HTERT RPE-1 (cell line): ENCODE measurements around the gene RNASE8.

Source experiments
- in situ Hi-C: fragments of 300-500 bp; cut with MboI; formaldehyde crosslinking; loops from 4 replicates; pipeline ENCODE4 v1.14.3; 2020; ENCODE audit warnings: low sequenced_read_pairs

RNASE8 gene

DNA sequence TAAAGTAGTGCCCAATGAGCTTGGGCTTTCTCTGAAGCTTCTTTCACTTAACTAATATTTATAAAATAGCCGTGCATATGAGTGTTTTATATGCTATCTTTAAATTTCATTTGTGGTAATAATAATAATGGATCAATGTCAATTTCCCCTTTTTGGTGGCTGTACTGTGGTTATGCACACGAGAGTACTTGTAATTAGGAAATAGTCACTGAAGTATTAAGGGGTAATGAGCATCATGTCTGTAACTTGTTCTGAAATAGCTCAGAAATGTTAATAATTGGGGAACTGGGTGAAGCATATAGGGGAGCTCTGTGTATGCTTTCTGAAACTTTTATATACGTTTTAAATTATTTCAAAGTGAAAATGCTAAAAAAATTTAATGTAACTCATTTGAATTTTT, 7.0 kb upstream of the RNASE8 start:
- in situ Hi-C loops: no loop called here

DNA sequence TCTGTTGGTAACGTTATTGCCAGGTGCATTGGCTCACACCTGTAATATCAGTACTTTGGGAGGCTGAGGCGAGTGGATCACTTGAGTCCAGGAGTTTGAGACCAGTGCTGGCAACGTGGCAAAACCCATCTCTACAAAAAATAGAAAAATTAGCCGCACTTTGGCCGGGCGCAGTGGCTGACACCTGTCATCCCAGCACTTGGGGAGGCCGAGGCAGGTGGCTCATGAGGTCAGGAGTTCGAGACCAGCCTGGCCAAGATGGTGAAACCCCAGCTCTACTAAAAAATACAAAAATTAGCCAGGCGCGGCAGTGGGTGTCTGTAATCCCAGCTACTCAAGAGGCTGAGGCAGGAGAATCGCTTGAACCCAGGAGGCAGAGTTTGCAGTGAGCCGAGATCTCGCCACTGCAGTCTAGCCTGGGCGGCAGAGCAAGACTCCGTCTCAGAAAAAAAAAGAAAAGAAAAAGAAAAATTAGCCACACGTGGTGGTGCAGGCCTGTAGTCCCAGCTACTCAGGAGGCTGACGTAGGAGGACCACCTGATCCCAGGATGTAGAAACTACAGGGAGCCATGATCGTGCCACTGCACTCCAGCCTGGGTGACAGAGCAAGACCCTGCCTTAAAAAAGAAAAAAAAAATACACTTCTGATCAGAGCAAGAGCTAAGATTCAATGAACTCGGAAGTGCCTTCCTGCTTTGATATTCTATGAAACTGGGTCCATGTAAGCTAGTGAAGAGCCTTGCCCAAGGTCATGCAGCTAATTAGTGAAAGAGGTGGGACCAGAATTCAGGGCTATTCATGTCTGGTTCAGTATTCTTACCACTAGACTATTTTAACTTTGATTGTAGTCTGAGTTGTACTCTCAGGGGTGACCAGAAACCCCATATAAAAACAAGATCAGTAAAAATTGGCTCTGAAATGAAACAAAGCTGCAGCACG, 4.2 kb upstream of the RNASE8 start:
- in situ Hi-C loops: no loop called here

DNA sequence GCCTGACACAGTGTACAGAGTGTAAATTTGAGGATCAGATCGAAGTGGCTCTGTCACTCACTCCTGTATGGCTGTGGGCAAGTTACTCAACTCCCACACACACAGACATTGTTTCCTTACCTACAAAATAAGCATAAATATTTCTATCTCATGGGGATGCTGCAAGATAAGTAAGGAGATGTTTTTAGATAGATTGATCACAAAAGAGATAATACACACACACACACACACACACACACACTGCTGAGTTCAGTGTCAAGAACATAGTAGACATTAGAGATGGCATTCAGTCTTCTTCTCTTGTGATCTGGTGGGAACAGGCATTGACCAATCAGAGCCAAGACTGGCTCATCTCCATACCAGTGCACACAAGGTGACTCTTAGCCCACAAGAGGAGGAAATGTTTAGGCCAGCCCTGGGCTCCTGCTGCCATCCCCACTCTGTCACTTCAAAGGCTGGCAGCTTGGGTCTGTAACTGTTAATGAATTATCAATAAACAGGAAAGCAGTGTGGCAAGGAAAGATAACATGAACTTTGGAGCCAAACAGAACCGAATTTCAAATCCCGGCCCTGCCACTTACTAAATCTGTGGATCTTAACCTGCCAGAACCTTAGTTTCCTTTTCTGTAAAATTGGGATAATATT, 3.4 kb upstream of the RNASE8 start:
- in situ Hi-C loops: no loop called here

DNA sequence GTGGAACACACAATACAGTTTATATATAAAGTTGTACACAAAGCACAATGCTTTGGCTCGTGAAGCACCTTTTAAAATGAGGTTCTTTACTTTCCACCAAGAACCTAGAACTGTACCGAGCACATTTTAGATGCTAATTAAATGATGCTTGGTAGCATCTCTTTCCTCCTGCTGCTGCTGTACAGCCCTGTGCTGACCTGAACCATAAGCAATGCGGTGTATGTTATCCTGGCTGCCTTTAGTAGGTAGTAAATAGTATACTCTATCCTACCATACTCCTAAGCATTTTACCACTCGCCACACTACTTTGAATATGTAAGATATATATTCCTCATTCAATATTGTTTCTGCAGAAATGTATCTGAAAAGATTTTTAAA, 2.9 kb upstream of the RNASE8 start:
- in situ Hi-C loops: no loop called here

DNA sequence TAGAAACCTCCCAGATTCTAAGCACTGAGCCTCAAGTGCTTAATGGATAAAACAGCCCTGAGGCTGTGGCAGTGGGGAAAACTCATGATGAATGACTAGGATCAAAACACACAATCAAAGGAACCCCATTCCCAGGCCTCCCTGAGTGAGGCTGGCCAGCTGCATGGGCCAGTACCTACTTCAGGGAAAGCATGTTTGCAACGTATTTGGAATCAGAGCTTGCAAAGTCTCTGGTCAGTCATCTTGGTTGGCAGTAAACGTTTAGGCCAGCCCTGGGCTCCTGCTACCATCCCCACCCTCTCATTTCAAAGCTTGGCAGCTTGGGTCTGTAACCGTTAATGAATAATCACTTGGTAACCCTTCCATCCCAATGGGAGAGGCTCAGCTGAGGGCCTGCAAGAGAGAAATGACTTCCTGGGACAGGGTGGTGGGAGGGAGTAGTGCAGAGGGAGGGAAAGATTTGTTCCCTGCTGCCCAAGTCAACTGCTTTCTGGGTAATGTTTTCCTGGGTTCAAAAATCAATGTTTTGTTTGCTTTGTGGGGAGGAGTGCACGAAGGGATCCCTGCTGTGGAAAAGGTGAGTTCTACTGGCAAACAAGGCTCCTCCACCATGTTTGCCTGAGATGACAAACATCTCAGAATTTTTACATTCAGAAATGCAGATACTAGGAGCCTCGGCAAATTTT, 2.0 kb upstream of the RNASE8 start:
- in situ Hi-C loops: no loop called here

DNA sequence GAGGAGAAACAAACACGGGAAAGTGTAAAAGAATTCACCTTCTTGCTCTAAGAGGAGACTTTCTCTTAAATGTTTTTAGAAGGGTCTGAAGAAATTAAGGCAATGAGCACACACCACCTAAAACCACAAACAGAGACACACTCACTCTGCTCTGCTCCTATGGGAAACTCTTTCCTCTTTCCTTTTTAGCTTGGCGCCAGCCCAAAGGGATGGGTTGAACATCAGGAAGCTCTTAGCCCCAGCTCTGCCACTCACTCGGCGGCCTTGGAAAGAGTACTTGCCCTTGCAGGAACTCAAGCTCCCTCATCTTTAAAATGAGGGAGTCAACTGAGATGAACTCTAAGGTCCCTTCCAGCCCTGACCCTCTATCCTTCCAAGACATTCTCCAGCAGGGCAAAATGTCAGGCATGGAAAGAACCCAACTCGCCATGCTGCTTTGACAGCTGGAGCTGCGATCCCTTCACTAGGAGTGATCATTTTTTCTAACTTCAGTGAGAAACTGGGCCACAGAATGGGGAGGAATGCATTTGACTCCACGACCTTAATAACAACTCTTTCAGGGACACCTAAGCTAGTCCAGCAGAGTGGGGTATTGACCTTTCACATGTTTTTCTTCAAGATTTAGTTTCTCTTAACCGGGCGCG, 980 bp upstream of the RNASE8 start:
- in situ Hi-C loops: no loop called here

DNA sequence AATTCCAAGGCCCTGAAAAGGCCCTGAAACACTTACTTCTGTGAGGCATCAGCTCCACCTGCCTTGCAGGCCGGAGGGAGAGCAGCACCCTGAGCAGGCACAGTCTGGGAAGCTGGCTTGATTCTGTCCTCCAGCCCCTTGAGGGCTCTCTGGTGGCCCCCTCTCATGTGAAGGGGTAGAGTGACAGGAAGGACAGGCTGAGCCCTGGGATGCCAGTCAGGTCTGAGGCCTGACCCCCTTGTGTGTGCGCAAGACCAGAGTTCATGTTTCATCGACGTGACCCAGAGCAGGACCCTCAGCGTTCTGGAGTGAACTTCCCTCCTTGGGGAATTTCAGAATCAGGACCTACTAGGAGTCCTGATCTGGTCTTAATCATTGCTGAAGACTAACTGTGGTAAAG, 1.3 kb downstream of the RNASE8 start:
- in situ Hi-C loops: no loop called here

DNA sequence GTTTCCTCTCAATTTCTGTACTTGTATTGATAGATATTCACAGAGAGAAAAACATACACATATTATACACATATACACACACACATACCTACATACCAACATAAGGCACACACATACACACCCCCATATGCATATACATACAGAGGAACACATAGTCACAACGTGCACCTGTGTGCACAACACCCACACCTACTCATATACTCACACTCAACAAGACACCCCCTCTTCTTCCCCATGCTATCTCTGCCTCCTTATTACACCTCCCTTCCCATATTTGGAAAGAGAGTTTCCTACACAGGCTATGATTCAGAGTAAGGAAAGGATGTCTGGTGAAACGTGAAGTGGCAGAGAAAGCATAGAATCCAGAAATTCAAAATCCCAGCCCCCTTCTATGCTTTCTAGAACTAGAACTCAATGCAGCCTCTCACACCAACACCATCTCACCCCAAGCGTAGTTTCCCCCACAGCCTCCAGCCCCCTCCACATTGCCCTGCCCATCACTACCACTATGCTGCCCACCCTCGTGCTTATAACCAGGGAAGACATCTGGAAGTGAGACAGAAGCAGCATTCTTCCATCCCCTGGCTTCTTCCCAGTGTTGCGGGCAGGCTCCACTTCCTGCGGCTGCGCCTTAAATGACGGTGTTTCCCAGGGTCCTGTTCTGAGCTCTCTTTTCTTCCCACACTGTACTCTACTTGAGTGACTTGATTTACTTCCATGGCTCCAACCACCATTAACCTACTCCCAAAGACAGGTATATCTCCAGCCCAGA, 2.4 kb downstream of the RNASE8 start:
- in situ Hi-C loops: no loop called here

DNA sequence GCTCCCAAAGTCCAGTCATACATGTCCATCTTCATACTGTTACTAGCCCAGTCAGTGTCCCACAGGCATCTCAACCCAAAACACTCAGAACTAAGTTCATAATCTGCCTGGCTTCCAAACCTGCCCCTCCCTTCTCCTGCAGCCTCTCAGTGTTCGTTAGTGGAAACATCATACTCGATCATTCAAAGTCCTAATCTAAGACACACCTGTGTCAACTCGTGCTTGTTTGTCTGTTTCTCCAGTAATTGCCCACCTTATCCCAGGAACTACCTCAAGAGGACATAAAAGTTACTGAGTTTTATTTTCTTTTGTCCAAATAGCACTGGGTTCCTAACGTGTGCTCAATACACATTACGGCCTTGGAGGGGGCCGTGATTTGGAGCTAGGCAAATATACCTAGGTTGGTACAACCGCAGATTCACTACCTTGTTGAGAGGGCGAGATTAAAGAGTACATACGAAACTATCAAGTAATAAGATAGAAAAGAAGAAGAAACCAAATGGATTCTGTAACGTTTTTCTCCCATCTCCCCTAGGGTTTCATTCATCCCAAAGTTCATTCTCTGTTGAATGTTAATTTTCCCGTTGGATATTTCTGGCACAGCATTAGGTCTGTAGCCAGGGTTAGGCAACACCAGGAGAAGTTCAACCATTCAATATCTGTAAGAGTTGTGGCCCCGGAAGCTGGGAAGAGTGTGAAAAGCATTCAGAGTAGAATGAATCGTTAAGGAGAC, 3.2 kb downstream of the RNASE8 start:
- in situ Hi-C loops: no loop called here

DNA sequence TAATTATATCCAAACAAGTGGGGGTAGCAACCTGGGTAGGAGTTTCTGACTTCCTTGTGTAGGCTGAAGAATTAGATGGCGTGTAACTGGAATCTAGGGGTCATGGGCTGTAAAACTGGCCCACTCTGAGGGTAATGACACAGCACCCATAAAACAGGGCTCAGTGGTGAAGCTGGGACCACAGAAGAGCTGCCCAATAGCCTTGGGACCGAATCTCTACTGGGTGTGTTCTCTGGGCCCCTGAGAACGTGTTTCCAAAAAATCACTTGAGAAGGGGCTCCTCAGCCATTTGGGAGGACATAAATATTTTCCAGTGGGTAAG, 3.7 kb downstream of the RNASE8 start:
- in situ Hi-C loops: no loop called here

DNA sequence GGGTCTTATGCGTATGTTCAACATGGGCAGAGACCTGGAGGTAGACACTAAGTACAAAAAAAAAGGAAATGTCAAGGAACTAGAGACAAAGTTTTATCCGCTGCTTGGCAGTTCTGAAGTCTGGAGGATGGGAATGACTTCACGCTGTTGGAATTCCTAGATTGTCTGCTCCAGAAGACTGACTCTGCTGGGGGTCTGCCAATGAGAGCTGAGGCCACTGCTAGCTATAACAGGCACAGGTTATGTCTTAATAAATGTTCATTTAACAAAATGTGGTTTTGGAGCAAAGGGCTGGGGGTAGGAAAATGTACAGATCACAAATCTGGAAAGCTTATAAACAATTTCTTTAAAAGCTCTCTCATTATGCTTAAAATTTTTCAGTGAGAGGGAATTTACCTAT, 5.9 kb downstream of the RNASE8 start:
- in situ Hi-C loops: no loop called here

DNA sequence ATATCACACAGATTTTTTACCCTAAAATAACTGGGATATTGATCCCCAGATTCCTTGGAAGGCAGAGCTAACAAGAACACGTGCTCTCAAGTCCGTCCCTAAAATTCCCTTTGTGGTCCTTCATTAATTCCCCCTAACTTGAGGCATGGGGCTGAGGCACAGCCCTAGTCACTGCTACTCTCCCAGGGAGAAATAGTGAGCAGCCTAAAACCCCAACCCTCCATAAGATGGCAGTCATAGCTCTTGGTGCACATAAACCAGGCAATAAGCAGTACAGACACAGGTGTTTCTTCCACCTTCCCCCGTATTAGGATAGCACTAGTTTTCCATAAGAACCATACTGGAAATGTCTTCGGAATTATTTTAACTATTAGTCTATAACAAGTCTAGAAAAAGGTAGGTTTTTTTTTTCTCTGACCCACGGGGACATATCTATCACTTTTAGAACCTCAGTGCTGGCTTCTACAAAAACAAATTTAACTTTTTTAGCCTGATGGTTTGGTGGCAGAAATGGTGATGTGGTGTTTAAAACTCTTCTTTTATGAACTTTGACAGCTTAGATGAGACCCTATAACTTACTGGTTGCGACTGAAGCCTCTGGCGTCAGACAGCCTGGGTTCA, 9.4 kb downstream of the RNASE8 start:
- in situ Hi-C loops: no loop called here

DNA sequence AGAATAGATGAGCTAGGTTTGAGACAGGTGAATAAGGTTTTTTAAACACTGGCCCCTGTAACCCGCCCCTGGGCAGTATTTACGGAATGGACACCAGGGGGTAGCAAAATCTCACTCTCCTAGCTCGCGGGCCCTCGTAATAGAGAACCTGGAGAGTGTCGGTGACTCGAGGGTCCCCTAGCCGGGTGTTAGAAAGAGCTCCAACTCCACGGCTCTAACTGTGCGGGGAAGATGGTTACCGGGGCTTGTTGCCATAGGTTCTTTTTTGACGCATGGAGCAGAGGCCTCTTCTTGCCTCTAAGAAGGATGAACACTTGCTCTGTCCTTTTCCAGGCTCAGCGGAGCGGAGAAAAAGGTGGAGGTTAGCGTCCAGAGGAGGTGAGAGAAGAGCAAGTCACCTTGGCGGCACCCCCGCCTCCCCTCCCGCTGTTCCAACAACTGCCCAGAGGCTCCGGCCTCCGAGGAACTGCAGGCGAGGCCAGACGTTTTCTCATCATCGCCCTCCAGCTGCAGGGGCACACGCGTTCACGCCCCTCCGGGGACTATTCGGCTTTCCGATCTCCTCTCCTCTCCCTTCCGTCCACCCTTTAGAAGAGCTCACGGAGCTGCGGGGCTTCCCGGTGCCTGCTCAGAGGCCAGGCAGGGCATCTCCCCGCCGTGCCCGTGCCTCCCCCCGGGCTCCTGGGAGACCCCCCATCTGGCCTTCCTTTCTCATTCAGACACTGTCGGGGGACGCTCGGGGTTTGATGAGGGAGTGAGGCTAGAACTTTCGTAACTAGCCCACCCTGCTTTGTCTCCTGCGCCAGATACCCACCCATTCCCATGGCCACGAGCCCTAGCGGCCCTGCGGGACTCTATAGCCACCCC, 11.1 kb downstream of the RNASE8 start:
- in situ Hi-C loops: no loop called here

DNA sequence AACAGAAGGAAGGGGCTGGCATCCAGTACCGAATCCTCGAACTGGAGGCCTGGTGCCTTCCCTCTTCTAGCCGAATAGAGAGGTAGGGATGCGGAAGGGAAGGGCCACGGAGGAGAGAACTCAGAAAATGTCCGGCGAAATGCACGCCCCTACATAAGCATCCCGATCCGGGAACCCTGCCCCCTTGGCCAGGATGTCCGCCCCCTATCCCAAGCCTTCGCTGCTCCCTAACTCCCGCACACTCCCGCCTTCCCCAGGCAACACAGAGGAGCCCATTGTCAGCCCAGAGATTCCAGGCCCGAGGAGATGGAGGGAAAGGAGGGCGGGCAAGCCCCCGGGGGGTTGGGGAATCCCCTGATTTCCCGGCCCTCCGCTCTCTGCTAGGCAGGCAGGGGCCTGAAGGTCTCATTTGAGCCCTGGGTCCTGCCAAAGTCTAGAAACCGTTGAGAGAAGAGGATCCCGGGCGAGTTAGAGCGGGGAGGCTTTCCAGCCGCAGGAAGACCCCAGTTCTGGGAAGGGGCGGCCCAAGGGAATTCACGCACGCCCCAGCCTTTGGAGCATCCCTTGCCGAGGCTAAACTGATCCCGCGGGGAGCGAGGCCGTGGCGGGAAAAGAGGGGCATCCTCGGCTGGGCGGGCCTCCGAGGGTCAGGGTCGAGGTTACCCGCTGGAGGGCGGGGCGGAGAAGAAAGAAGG, 11.9 kb downstream of the RNASE8 start:
- in situ Hi-C loops: no loop called here

DNA sequence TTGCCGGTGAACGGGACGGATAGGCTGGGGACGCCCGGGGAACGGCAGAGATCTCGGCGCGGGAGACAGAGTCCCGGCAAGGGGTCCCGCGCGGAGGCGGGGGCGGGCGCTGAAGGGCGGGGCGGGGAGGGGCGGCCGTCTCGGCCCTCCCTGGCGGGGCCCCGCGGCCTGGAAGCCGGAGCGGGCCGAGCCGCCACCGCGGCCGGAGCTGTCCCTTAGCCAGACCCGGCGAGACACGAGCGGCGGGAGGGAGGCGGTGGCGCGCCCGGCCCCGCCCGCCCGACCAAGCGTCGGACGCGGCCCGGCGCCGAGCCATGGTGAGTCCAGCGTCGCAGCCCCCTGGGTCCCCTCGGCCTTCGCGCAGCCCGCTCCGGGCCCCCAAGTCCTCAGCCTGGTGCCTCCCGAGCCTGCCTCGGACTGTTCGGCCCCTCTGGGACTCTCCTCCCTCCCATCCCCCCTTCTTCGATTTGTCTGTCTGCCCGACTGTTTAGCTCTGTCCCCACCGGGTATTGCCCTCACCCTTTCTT, 12.5 kb downstream of the RNASE8 start, which contains the start of gene ARHGEF40:
Gene ARHGEF40 (plus strand): TSS at position 222 of the 527 bp plus-strand sequence. CDS start 93 bp downstream, at position 315.
- in situ Hi-C loops: no loop called here

DNA sequence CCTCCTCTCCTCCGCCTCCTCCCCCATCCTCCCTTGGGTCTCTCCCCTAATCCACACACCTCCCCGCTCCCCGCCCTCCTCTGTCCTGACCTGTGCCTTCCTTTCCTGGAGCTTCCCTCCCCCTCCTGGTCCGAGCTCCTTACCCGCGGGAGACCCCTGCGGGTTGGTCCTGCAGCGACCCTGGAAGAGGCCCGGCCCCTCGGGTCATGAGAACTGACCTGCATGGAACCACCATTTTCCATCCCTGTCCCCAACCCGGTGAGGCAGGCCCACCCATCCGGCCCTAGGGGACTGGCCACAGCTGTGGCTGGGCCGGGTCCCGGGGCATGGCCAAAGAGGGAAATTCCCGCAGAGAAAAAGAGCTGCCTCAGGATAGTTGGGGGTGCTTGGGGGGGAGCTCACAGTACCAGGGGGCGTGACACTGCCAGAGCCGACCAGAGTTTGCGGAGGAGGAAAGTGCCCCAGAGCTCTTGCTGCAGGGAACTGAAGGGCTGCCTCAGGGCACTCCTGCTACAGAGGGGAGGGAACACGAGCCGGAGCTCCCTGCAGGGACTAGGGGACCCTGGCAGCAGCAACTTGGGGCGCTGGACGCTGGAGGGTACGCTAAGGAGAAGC, 13.1 kb downstream of the RNASE8 start:
- in situ Hi-C loops: no loop called here
